HG03565 (cell line): Measurements from ENCODE around the gene PTPRF.
A peak's percentile ranks its signal among the peaks of the same experiment; 100 is the strongest.
"Not testable (repeated sequence)": the region's sequence is repeated elsewhere in the genome, so short reads cannot be mapped to it uniquely, and the experiment has no call there.

Experiments
- ATAC-seq: cut with Tn5 transposase; IDR thresholded peaks from one replicate; pipeline ENCODE4 v1.9.1; 2021; ENCODE audit warnings: mild to moderate bottlenecking, moderate library complexity; ENCODE audit not compliant: unreplicated experiment

PTPRF gene

GRCh38 chr1:43621386-43621785 is 90.7 kb downstream of the PTPRF start:
- no peak for ATAC-seq

GRCh38 chr1:43621861-43622260 is 91.2 kb downstream of the PTPRF start:
- no peak for ATAC-seq

GRCh38 chr1:43622471-43622870 is 91.8 kb downstream of the PTPRF start:
- ATAC-seq = no peak

GRCh38 chr1:43622901-43623780 is 92.5 kb downstream of the PTPRF start:
- no peak for ATAC-seq

GRCh38 chr1:43625063-43625780 is 94.5 kb downstream of the PTPRF start:
- no peak for ATAC-seq

GRCh38 chr1:43632135-43632670 is 101.5 kb downstream of the PTPRF start:
- no peak for ATAC-seq

GRCh38 chr1:43634721-43635120 is 104.0 kb downstream of the PTPRF start:
- no peak for ATAC-seq

- ATAC-seq = no peak
These were observed 105.4 kb downstream of the PTPRF start for GRCh38 chr1:43636006-43636641.

- no peak for ATAC-seq
These were observed 106.6 kb downstream of the PTPRF start for GRCh38 chr1:43637267-43637666.

- ATAC-seq = not testable (repeated sequence)
These were observed 107.7 kb downstream of the PTPRF start for GRCh38 chr1:43638381-43638780.

GRCh38 chr1:43639976-43640794 is 109.5 kb downstream of the PTPRF start:
- ATAC-seq = no peak

- ATAC-seq = no peak
These were observed 113.9 kb downstream of the PTPRF start for GRCh38 chr1:43644558-43644957.

- no peak for ATAC-seq
These were observed 114.8 kb downstream of the PTPRF start for GRCh38 chr1:43645461-43645860.

GRCh38 chr1:43647331-43647730 is 116.6 kb downstream of the PTPRF start:
- not testable (repeated sequence) for ATAC-seq

- no peak for ATAC-seq
These were observed 117.7 kb downstream of the PTPRF start for GRCh38 chr1:43648221-43648847.

- no peak for ATAC-seq
These were observed 118.3 kb downstream of the PTPRF start for GRCh38 chr1:43648876-43649477.

GRCh38 chr1:43650310-43651085 is 119.8 kb downstream of the PTPRF start:
- peak; percentile 43 for ATAC-seq

- ATAC-seq = no peak
These were observed 120.5 kb downstream of the PTPRF start for GRCh38 chr1:43651188-43651587.

GRCh38 chr1:43651902-43652301 is 121.2 kb downstream of the PTPRF start:
- no peak for ATAC-seq
